Skeletal muscle tissue (tissue), 4 donors: ENCODE measurements around the gene REG1A. TPM values are rescaled to one million over a fixed set of nuclear protein-coding genes. Genes with fewer than 3 reads are reported as not detected.

ENCODE experiments used
- H3K27ac ChIP-seq: one replicate; pipeline ENCODE4 v1.7.0; 2013; ENCODE audit warnings: mild to moderate bottlenecking, low read depth, low read length, inconsistent platforms
- H3K27me3 ChIP-seq, 3 donors: one replicate each; pipeline ENCODE4 v1.7.0; 2013; ENCODE audit warnings: low read length in 3 of 3; ENCODE audit not compliant: control insufficient read depth in 3 of 3, insufficient read depth in 3 of 3
- H3K36me3 ChIP-seq, 3 donors: one replicate each; pipeline ENCODE4 v1.7.0; 2013; ENCODE audit warnings: low read length in 3 of 3; ENCODE audit not compliant: control insufficient read depth in 3 of 3, insufficient read depth in 3 of 3
- H3K4me1 ChIP-seq, 3 donors: one replicate each; pipeline ENCODE4 v1.7.0; 2013; ENCODE audit warnings: low read length in 3 of 3, mild to moderate bottlenecking in 3 of 3; ENCODE audit not compliant: control insufficient read depth in 3 of 3, insufficient read depth in 3 of 3
- H3K4me3 ChIP-seq, 3 donors: one replicate each; pipeline ENCODE4 v1.7.0; 2013; ENCODE audit warnings: low read length in 3 of 3
- H3K9ac ChIP-seq, 3 donors: one replicate each; pipeline ENCODE4 v1.7.0; 2013; ENCODE audit warnings: low read length in 3 of 3, mild to moderate bottlenecking in 3 of 3, moderate library complexity in 2 of 3, low read depth in 1 of 3
- H3K9me3 ChIP-seq, 3 donors: one replicate each; pipeline ENCODE4 v1.7.0; 2013; ENCODE audit warnings: low read length in 3 of 3; ENCODE audit not compliant: control insufficient read depth in 3 of 3
- total RNA-seq: library from RNA; depleted of rRNA; stranded (reverse); fragments of >200 nt; gene quantifications from one replicate; pipeline ENCODE4 v1.2.3, GENCODE V29; 2014
- donor health status: Osteomylitis.

Gene REG1A, protein sequence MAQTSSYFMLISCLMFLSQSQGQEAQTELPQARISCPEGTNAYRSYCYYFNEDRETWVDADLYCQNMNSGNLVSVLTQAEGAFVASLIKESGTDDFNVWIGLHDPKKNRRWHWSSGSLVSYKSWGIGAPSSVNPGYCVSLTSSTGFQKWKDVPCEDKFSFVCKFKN
- not detected for total RNA-seq

DNA sequence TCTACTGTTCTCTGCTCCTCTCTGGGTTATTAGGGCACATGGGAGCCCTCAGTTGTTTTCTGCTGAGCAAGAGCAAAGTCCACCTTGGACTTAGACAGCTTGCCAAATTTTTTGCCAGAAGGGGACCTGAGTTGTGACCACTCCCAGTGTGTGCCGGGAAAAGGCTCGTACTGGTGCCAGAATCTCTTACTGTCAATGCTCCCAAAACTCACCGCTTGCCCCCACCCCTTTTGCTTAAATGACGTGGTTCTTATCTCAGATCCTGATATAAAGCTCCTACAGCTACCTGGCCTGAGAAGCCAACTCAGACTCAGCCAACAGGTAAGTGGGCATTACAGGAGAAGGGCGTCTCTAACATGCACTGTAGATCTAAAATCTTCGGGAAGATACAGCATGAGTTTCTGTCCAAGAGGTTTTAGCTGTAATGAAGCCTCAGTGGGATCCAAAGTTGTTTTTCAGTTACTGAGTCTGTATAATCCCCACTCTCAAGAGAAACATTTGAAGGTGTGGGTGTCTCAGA lies at the start of gene REG1A:
Gene REG1A (plus strand): TSS at position 295 of the 520 bp plus-strand sequence. CDS start 374 bp downstream, outside the sequence.
- no peak within 1 kb of the TSS for H3K4me3 ChIP-seq
- H3K27ac ChIP-seq = no peak within 1 kb of the TSS
- H3K27me3 ChIP-seq = no peaks in the 10 kb centered on the region
- no peaks in the 10 kb centered on the region for H3K36me3 ChIP-seq
- no peaks in the 10 kb centered on the region for H3K9me3 ChIP-seq
- no peak within 1 kb of the TSS for H3K9ac ChIP-seq
- H3K4me1 ChIP-seq = no peaks in the 10 kb centered on the region

DNA sequence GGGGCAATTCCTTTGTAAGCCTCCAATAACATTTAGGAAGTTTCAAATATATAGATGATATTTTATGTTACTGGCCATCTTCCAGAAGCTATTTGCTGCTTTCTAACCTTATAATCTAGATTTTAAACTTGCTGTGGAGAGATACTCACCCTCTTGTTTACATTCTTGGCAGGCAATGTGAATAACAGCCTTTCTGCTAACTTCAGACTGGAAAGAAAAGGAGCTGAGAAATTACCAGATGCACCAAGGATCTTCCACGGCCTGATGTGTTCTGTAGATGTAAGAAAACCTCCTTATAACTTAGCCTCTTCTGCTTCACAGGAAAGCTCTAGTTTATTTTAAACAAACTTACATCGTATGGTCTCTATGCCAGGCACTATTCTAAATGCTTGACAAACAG lies 49.2 kb upstream of the REG1A start:
- Histone ChIP-seq H3K4me1 (no peaks in the 10 kb centered on the region), H3K27ac (no peak overlapping the region), H3K9me3 (no peaks in the 10 kb centered on the region), H3K36me3 (no peaks in the 10 kb centered on the region), H3K9ac (no peak overlapping the region), H3K27me3 (no peaks in the 10 kb centered on the region), H3K4me3 (no peak overlapping the region)

- Histone ChIP-seq H3K4me1 (no peaks in the 10 kb centered on the region), H3K9ac (no peak overlapping the region), H3K27ac (no peak overlapping the region), H3K27me3 (no peaks in the 10 kb centered on the region), H3K9me3 (no peaks in the 10 kb centered on the region), H3K36me3 (no peaks in the 10 kb centered on the region), H3K4me3 (no peak overlapping the region)
Measured at GRCh38 chr2:79082987-79083386, 37.3 kb upstream of the REG1A start.

- Histone ChIP-seq H3K9me3 (no peaks in the 10 kb centered on the region), H3K27ac (no peak overlapping the region), H3K9ac (no peak overlapping the region), H3K4me3 (no peak overlapping the region), H3K36me3 (no peaks in the 10 kb centered on the region), H3K27me3 (no peaks in the 10 kb centered on the region), H3K4me1 (no peaks in the 10 kb centered on the region)
Measured at GRCh38 chr2:79083597-79084251, 36.6 kb upstream of the REG1A start.

- H3K27me3 ChIP-seq = no peaks in the 10 kb centered on the region
- no peaks in the 10 kb centered on the region for H3K9me3 ChIP-seq
- H3K4me1 ChIP-seq = no peaks in the 10 kb centered on the region
Measured at GRCh38 chr2:79084495-79085135, 35.7 kb upstream of the REG1A start.

DNA sequence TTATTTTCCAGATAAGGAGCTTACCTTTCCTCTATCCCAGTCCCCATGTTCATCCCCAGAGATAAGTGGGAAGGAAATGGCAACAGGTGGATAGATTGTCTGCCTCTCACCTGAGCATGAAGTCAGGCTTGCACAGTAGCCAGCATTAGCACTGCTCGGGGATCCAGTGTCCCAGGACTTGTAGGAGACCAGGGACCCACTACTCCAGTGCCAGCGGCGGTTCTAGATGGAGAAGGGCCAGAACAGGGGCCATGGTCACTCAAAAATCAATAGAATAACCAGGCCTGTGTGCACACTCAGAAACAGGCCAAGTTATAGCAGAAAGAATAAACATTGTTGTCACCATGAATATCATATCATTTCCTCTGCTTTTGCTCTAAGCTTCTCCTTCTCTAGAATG lies 34.9 kb upstream of the REG1A start:
- no peaks in the 10 kb centered on the region for H3K27me3 ChIP-seq
- no peak overlapping the region for H3K9ac ChIP-seq
- no peaks in the 10 kb centered on the region for H3K36me3 ChIP-seq
- no peaks in the 10 kb centered on the region for H3K4me1 ChIP-seq
- no peak overlapping the region for H3K27ac ChIP-seq
- no peaks in the 10 kb centered on the region for H3K9me3 ChIP-seq
- H3K4me3 ChIP-seq = no peak overlapping the region

More at GRCh38 chr2:79084495-79085135, 35.7 kb upstream of the REG1A start:
- H3K27ac ChIP-seq = no peak overlapping the region
- no peak overlapping the region for H3K4me3 ChIP-seq
- H3K36me3 ChIP-seq = no peaks in the 10 kb centered on the region
- no peak overlapping the region for H3K9ac ChIP-seq

- H3K36me3 ChIP-seq = no peaks in the 10 kb centered on the region
- no peak overlapping the region for H3K4me3 ChIP-seq
- no peaks in the 10 kb centered on the region for H3K9me3 ChIP-seq
- H3K4me1 ChIP-seq = no peaks in the 10 kb centered on the region
- H3K27me3 ChIP-seq = no peaks in the 10 kb centered on the region
- H3K9ac ChIP-seq = no peak overlapping the region
- H3K27ac ChIP-seq = no peak overlapping the region
Measured at GRCh38 chr2:79086255-79086654, 34.0 kb upstream of the REG1A start.

GRCh38 chr2:79087785-79088364 lies 32.4 kb upstream of the REG1A start, which contains the start of gene REG1B:
Gene REG1B, minus strand, starts transcription at chr2:79087993. Its CDS starts 381 bp downstream, at chr2:79087612.
- no peak within 1 kb of the TSS for H3K4me3 ChIP-seq
- H3K27ac ChIP-seq = no peak within 1 kb of the TSS
- H3K27me3 ChIP-seq = no peaks in the 10 kb centered on the region

DNA sequence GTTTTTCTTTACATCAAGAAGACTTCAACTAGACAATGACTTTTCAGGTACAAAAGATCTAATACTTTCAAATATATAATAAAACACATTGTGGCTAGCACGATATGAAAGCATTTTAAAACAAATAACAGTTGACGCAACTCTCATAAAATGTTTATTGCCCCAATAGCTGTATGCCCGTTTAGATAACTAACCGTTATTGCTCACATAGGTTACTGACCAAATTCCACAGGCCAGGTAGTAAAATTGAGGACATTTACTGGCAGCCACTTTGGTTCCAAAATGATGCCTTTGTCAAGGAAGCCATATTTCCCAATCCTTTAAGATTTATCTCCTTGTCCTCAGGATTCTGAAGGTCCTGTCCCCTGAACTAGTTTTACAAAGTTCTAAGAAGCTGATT lies 29.6 kb upstream of the REG1A start:
- no peaks in the 10 kb centered on the region for H3K4me1 ChIP-seq
- H3K36me3 ChIP-seq = no peaks in the 10 kb centered on the region
- H3K4me3 ChIP-seq = no peak overlapping the region
- H3K27ac ChIP-seq = no peak overlapping the region
- H3K9me3 ChIP-seq = no peaks in the 10 kb centered on the region
- no peaks in the 10 kb centered on the region for H3K27me3 ChIP-seq
- no peak overlapping the region for H3K9ac ChIP-seq

More at GRCh38 chr2:79087785-79088364, 32.4 kb upstream of the REG1A start, which contains the start of gene REG1B:
- no peaks in the 10 kb centered on the region for H3K9me3 ChIP-seq
- no peaks in the 10 kb centered on the region for H3K36me3 ChIP-seq
- H3K9ac ChIP-seq = no peak within 1 kb of the TSS
- no peaks in the 10 kb centered on the region for H3K4me1 ChIP-seq

GRCh38 chr2:79097843-79098242 lies 22.4 kb upstream of the REG1A start:
- peaks cover 0 to 2% (median 0%) of the 10 kb centered on the region in 3 donors for H3K9me3 ChIP-seq

More at GRCh38 chr2:79097843-79098242, 22.4 kb upstream of the REG1A start:
- Histone ChIP-seq H3K27ac (no peak overlapping the region), H3K27me3 (no peaks in the 10 kb centered on the region), H3K4me3 (no peak overlapping the region), H3K36me3 (no peaks in the 10 kb centered on the region), H3K4me1 (no peaks in the 10 kb centered on the region), H3K9ac (no peak overlapping the region)
